ENCODE measurements around the gene ADAP1.

Gene ADAP1

GRCh38 chr7:895451-896052, 58.9 kb downstream of the ADAP1 start:
- no peak for DNase-seq (ENCODE audit: low read depth, low spot score)

GRCh38 chr7:894927-895450, 59.5 kb downstream of the ADAP1 start:
- DNase-seq (ENCODE audit: low read depth, low spot score): no peak

DNA sequence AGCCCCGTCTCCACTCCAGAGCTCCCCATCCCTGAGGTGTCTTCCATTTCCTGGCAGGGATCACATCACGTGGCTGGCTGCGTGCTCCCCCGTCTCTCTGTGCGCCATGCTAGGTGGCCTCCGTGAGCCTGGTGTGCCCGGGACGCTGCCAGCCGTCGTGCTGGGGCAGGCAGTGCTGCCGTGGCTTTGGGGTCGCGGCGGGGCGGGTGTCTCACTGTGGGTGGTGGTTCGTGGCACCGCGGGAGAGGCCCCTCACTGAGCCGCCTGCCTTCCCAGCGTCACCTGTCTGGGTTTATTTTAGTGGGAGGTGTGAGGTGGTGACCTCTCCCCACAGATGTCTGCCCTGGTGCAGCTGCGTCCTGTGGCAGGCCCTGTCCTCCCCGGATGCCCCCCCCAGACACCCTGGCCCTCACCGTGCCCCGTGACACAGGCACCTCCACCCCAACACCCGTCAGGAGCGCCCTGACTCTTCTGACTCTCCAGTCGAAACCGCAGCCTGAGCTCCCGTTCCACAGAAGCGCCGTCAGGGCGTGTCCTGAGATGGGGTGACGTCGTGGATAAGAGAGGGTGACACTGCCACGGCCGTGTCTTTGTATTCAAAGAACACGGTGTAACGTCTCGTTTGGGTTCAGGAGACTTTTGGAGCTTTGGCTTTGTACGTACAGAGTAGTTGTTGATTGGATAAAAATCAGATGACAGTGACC, 60.2 kb downstream of the ADAP1 start:
- no peak for DNase-seq (ENCODE audit: low read depth, low spot score)

GRCh38 chr7:893686-894085, 60.8 kb downstream of the ADAP1 start:
- no peak for DNase-seq (ENCODE audit: low read depth, low spot score)

GRCh38 chr7:892648-893593, 61.6 kb downstream of the ADAP1 start:
- no peak for DNase-seq (ENCODE audit: low read depth, low spot score)

DNA sequence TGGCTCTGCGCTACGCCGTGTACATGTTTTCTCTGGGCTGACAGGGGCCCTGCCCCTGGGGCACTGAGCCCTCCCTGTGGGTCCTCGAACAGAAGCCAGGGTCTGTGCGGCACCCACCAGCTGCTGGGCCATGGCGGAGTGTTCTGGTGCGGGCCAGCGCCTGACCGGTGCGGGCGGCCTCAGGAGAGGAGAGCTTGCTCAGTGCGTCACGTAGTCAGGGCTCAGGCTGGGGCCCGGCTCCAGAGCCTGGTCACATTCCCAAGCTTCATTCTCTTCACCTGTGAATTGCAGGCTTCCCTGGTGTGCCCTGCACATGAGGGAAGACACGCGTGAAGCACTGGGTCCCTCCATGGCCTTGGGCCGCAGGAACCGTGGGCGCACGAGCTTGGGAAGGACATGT, 62.7 kb downstream of the ADAP1 start:
- DNase-seq (ENCODE audit: low read depth, low spot score): no peak

GRCh38 chr7:891291-891690, 63.2 kb downstream of the ADAP1 start:
- no peak for DNase-seq (ENCODE audit: low read depth, low spot score)

DNA sequence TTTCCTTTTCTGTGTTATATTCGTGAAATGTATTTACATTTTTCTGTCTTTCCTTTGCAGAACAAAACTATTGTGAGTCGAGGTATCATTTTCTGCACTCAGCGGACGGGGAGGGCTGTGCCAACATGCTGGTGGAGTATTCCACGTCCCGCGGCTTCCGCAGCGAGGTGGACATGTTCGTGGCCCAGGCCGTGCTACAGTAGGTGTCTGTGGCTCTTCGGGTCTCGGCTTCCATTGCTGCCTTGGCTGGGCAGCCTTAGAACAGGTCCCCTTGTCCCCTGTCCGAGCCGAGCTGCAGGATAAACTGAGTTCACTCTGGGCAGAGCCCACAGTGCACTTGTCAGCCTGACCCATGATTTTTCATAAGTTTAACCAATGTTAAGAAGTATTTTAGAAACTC, 63.6 kb downstream of the ADAP1 start:
- no peak for DNase-seq (ENCODE audit: low read depth, low spot score)

DNA sequence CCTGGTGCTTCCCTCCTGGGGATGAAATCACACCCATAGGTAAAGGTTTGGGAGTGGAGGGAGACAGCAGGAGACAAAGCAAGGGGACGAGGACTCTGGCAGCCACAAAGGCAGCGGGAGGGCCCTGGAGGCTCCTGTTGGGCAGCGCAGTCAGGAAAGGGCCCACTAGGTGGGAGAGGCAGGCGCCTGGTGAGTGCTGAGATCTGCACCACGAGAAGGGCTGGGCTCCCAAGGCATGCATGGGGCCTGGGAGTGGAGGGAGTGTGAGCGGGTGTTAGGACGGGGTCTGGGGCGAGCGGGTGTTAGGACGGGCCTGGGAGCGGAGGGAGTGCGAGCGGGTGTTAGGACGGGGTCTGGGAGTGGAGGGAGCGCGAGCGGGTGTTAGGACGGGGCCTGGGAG, 65.1 kb downstream of the ADAP1 start:
- no peak for DNase-seq (ENCODE audit: low read depth, low spot score)

GRCh38 chr7:889025-889390, 65.5 kb downstream of the ADAP1 start:
- no peak for DNase-seq (ENCODE audit: low read depth, low spot score)

DNA sequence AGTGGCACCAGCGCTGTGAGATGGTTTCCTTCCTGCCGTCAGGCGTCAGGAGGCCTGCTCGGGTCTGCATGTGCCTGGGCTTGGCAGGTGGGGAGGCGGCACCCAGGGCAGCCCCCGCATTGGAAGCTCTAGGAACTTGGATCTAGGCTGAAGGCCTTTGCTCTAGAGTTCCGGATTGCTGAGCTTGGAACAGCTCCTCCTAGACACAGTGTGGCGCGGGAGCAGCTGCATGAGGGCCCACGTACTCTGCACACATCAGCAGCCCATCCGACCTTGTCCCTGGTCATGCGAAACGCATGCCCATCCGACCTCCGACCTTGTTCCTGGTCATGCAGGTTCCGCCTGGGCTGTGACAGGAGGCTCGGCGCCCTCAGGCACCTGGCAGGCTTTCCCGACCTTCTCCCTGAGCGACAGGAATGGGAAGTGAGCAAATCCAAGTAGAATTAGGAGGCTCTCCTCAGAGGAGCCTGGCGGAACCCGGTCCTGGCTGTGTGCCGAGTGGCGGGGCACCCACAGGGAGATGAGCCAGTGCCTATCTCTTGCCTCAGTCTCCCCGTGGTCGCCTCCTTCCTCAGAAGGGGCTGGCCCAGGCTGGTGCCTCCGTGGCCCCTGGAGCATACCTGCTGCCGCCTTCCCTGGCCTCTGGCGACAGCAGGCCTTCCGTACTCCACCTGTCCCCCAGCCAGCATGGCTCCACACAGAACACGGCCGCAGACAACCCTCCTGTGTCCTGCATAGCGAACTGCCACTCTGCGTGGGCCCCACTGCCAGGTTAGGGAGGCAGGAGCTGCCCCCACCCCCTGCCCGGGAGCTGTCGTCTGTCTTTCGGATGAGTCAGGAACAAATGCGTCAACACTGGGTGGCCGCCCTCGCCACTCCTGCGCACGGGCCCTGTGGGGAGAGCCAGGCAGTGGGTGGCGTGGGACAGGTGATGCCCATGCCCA, 66.1 kb downstream of the ADAP1 start:
- no peak for DNase-seq (ENCODE audit: low read depth, low spot score)

DNA sequence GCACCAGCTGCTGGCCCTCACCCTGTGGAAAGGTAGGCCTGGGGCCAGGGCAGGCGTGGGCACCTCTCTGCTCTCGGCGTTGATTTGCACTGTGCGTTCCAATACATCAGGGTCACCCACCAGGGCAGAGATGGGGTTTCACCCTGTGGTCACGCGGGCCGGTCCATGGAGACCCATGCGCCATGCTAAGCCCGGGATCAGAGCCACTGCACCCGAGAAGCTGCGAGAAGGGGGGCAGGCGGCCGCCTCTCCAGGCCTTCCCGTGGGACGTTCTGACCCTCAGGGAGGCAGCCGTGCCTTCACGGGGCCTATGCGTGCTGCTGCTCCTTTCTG, 67.0 kb downstream of the ADAP1 start:
- DNase-seq (ENCODE audit: low read depth, low spot score): no peak

DNA sequence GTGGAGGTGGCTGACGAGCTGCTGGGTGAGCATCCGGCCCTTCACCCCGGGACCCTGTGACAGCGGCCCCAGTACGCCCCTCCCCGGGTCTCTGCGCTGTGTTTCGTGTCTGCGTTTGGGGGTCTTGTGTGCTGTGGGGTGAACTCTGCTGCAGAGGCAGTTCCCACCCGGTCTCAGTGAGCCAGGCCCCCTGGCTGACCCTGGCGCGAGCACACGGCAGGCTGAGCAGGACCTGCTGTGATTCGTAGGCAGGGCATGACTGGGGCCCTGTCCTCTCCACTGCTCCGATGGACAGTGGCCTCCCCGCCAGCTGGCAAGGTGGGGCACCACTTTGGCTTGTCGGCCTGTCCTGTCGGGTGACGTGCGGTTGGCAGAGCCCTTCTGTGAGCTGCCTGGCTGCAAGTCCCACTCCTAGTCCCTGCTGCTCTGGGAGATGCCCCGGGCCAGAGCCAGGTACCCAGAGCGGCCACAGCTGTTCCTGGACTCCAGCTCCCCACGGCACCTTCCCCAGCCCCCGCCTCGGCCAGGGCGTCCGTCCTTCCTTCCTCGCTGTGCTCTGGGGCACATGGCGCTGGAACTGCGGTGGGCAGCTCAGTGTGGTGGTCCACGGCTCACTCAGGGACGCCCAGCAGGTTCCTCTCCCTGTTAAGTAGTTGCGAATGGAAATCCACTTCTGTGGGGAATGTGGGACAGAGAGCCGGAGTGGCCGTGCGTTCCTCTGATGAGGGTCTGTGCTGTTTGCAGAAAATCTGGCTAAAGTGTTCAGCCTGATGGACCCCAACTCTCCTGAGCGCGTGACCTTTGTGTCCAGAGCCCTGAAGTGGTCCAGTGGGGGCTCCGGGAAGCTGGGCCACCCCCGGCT, 67.6 kb downstream of the ADAP1 start:
- no peak for DNase-seq (ENCODE audit: low read depth, low spot score)

GRCh38 chr7:885893-886625, 68.4 kb downstream of the ADAP1 start:
- no peak for DNase-seq (ENCODE audit: low read depth, low spot score)

- DNase-seq (ENCODE audit: low read depth, low spot score): no peak
Observed at GRCh38 chr7:885261-885892, 69.1 kb downstream of the ADAP1 start.

DNA sequence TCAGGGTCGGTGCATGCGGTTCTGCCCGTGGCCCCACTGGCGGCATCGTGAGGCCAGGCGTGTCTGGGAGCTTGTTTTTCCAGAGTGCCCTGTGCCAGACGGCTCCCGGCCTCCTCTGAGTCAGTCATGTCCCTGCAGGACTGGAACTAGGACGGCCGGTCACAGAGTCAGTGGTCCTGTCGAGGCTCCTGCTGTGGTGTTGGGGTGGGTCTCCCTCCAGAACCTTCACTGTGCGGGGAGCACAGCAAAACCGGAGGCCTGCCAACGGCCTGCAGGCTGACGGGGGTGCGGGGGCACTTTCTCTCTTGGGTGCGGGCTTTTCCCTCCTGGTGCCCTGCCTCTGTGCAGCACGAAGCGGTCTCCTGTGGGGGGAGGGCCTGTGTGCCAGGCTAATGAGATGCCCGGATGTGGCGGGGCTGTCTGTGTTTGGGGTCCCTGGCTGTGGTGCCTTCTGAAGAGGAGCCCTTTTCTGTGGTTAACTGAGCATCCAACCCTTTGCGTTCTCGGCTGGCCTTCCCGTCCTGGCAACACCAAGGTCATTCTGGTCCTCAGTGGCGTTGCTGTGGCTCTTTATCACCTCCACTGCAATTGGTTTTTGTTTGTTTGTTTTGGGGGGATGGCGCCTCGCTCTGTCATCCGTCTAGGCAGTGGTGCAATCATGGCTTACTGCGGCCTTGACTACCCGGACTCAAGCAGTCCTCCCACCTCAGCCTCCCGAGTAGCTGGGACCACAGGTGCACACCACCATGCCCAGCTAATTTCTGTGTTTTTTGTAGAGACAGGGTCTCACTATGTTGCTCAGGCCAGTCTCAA, 70.1 kb downstream of the ADAP1 start:
- DNase-seq (ENCODE audit: low read depth, low spot score): no peak

- no peak for DNase-seq (ENCODE audit: low read depth, low spot score)
Observed at GRCh38 chr7:883055-884021, 71.1 kb downstream of the ADAP1 start.

Data from iPS DF 19.7 (cell line).